Measurements from ENCODE around the gene ZNF398. TPM values are rescaled to one million over a fixed set of nuclear protein-coding genes. Genes with fewer than 3 reads are reported as not detected.

Gene ZNF398
- total RNA-seq, 4 donors from 2014 or later, result 11.9 to 34.7 (median 26.5) TPM

DNA sequence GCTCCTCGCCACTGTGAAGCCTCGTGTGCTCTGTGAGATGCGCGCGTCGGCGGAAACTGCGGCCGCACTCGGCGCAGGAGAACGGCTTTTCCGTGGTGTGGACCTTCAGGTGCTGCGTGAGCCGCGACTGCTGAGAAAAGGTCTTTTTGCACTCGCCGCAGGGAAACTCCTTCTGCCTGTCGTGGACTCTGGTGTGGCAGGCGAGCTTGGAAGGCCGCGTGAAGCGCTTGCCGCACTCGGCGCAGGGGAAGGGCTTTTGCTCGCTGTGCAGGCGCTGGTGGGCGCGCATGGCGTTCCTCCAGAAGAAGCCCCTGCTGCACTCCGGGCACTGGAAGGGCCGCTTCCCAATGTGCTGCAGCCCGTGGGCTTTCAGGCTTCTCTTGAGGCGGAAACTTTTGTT lies 43.0 kb upstream of the ZNF398 start:
- Histone ChIP-seq H3K9me3 (no peaks in the 10 kb centered on the region), H3K4me3 (no peak overlapping the region), H3K27ac (no peak overlapping the region), H3K27me3 (no peaks in the 10 kb centered on the region), H3K36me3 (no peaks in the 10 kb centered on the region), H3K4me1 (no peaks in the 10 kb centered on the region)
- no peak for DNase-seq
- TF ChIP-seq, protein P1, sequence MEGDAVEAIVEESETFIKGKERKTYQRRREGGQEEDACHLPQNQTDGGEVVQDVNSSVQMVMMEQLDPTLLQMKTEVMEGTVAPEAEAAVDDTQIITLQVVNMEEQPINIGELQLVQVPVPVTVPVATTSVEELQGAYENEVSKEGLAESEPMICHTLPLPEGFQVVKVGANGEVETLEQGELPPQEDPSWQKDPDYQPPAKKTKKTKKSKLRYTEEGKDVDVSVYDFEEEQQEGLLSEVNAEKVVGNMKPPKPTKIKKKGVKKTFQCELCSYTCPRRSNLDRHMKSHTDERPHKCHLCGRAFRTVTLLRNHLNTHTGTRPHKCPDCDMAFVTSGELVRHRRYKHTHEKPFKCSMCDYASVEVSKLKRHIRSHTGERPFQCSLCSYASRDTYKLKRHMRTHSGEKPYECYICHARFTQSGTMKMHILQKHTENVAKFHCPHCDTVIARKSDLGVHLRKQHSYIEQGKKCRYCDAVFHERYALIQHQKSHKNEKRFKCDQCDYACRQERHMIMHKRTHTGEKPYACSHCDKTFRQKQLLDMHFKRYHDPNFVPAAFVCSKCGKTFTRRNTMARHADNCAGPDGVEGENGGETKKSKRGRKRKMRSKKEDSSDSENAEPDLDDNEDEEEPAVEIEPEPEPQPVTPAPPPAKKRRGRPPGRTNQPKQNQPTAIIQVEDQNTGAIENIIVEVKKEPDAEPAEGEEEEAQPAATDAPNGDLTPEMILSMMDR (IDR thresholded peaks at IDR 0.05), result no peak

DNA sequence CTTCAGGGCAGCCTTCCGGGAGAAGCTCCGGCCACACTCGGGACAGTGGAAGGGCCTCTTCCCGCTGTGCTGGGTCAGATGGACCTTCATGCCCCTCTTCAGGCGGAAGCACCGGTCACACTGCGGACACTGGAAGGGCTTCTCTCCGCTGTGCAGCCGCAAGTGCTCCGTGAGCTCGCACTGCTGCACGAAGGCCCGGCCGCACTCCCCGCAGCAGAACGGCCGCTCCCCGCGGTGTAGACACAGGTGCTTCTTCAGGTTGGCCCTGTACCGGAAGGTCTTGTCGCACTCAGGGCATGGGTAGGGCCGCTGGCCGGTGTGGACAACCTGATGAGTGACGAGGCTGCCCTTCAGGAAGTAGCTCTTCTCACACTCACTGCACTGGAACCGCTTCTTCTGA lies 42.5 kb upstream of the ZNF398 start:
- no peak overlapping the region for H3K27ac ChIP-seq
- H3K9me3 ChIP-seq, result no peaks in the 10 kb centered on the region
- H3K27me3 ChIP-seq, result no peaks in the 10 kb centered on the region
- no peaks in the 10 kb centered on the region for H3K36me3 ChIP-seq
- H3K4me3 ChIP-seq, result no peak overlapping the region
- H3K4me1 ChIP-seq, result no peaks in the 10 kb centered on the region
- TF ChIP-seq, protein P1 (IDR thresholded peaks at IDR 0.05), result no peak
- no peak for TF ChIP-seq POLR2A (IDR thresholded peaks at IDR 0.05)
- no peak for DNase-seq

DNA sequence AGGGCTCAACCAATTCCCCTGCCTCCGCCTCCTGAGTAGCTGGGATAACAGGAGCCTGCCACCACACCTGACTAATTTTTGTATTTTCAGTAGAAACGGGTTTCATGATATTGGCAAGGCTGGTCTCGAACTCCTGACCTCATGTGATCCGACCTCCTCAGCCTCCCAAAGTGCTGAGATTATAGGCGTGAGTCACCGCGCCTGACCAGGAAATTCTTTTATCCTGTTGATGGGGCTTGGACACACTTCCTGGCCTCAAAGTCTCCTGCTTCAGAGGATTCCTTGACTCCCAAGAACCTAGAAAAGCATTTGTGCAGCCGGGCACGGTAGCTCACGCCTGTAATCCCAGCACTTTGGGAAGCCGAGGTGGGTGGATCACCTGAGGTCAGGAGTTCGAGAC lies 37.3 kb upstream of the ZNF398 start:
- no peaks in the 10 kb centered on the region for H3K4me1 ChIP-seq
- no peak overlapping the region for H3K27ac ChIP-seq
- peak in 1 of 3 donors; percentile 8 for DNase-seq
- H3K36me3 ChIP-seq, result no peaks in the 10 kb centered on the region
- no peaks in the 10 kb centered on the region for H3K27me3 ChIP-seq
- no peaks in the 10 kb centered on the region for H3K9me3 ChIP-seq
- H3K4me3 ChIP-seq, result no peak overlapping the region
- TF ChIP-seq, protein P1 (IDR thresholded peaks at IDR 0.05), result no peak
- TF ChIP-seq POLR2A (IDR thresholded peaks at IDR 0.05), result no peak

DNA sequence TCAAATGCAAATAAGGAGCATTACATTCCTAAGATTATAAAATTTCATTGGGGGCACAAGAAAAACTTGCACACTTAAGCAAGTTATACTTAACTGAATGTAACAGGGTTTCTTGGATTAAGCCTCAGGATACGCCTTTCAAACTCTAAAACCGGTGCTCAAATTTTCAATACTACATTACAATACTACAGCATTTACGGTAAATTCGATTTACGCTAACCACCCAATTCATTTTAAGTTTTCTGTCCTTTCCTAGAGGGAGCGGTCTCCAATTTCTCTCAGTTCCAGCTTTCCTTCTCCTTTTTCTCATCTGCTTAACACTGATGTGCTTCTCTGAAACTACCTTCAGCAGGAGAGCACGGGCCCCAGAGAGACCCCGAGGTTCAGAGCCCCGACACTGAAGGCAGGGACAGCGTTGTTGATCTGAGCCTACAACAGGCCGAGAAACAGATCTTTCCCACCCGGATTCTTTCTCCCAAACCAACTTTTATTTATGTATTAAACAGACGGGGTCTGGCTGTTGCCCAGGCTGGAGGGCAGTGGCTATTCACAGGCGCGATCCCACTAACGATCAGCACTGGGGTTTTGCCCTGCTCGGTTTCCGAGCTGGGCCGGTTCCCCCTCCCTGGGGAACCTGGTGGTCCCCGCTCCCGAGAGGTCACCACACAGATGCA lies 21.9 kb upstream of the ZNF398 start:
- Histone ChIP-seq H3K9me3 (no peaks in the 10 kb centered on the region), H3K36me3 (peaks cover 0 to 4% (median 0%) of the 10 kb centered on the region in 3 donors)
- DNase-seq, result no peak

DNA sequence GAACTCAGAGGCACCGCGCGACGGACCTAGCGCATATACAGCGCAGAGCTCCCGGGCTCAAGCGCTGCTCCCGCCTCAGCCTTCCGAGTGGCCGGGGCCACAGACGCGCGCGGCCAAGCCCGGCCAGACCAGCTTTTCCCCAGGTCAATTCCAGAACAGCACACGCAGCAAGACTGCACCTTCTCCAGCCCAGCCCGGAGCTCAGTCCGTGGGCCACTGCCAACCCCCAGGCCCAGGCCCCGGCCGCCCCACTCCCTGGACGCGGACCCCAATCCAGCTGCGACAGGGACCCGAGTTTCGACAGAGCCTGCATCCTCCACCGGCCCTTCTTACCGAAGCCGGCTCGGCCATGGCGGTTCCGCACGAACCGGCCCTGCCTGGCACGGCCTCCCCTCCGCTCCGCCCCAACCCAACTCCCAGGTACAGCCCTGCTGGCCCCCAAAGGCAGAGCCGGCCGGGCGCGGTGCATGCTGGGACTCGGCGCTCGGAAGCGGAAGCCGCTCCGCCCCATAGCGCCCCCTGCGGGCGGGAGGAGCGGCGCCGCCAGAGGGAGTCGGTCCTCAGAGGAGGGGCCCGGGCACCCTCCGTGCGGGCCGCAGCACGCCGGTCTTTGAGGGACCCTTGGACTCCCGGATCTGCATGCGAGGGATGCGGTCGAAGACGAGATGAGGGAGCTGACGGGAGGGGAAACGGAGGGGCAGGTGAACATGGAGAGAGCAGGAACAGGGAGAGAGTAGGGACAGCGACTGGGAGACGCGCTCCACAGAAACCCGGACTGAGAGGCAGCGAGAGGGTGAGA lies 21.2 kb upstream of the ZNF398 start, which contains the start of gene ZNF425:
Gene ZNF425 (minus strand): TSS at position 462 of the 799 bp plus-strand sequence. CDS start 111 bp downstream, at position 351.
- H3K36me3 ChIP-seq, result peaks cover 0 to 12% (median 0%) of the 10 kb centered on the region in 3 donors
- peak; percentile 85 to 97 (median 95) for DNase-seq
- H3K4me3 ChIP-seq, result peak within 1 kb of the TSS; percentile 75 to 91 (median 86)
- peak; percentile 93 for TF ChIP-seq POLR2A (IDR thresholded peaks at IDR 0.05)
- TF ChIP-seq, protein P1 (IDR thresholded peaks at IDR 0.05), result peak; percentile 99
- peaks cover 0 to 5% (median 0%) of the 10 kb centered on the region in 4 donors for H3K9me3 ChIP-seq
- H3K27me3 ChIP-seq, result no peaks in the 10 kb centered on the region
- peaks cover 0 to 11% (median 3%) of the 10 kb centered on the region in 4 donors for H3K4me1 ChIP-seq
- H3K27ac ChIP-seq, result peak within 1 kb of the TSS; percentile 84 to 91 (median 87)

More for the DNA sequence above, 21.9 kb upstream of the ZNF398 start:
- no peaks in the 10 kb centered on the region for H3K27me3 ChIP-seq
- H3K27ac ChIP-seq, result peak overlapping the region; percentile 84 to 91 (median 87)
- H3K4me1 ChIP-seq, result peaks cover 0 to 11% (median 3%) of the 10 kb centered on the region in 4 donors
- no peak for TF ChIP-seq POLR2A (IDR thresholded peaks at IDR 0.05)
- TF ChIP-seq, protein P1 (IDR thresholded peaks at IDR 0.05), result no peak
- peak overlapping the region; percentile 75 to 91 (median 86) for H3K4me3 ChIP-seq
